Measurements from ENCODE around the gene ZFP36L1. TPM values are rescaled to one million over a fixed set of nuclear protein-coding genes. Genes with fewer than 3 reads are reported as not detected.

ZFP36L1 gene
- total RNA-seq, 4 donors from 2014 or later, result 170 to 564 (median 315) TPM

GRCh38 chr14:68816183-68816942 is 23.5 kb upstream of the ZFP36L1 start:
- Histone ChIP-seq H3K27ac (peak overlapping the region; percentile 99), H3K27me3 (no peaks in the 10 kb centered on the region), H3K4me1 (peaks cover 15 to 29% of the 10 kb centered on the region in 2 donors), H3K4me3 (peak overlapping the region; percentile 25 to 43), H3K36me3 (no peaks in the 10 kb centered on the region), H3K9me3 (no peaks in the 10 kb centered on the region)
- intact Hi-C loops (cut with DNase I; ENCODE audit: low total_unique reads), result loop anchor here (5.0 to 10.0 kb wide), 3 partner anchors 572 to 934 kb away; no protein-coding TSS in a partner anchor
- DNase-seq, result peak; percentile 89 to 90
- TF ChIP-seq POLR2A (IDR thresholded peaks at IDR 0.05), result peak; percentile 36 to 65
- peak; percentile 93 to 99 (median 96) for TF ChIP-seq CTCF (IDR thresholded peaks at IDR 0.05)

- no peaks in the 10 kb centered on the region for H3K27me3 ChIP-seq
- intact Hi-C loops (cut with DNase I; ENCODE audit: low total_unique reads), result loop anchor here (5.0 to 10.0 kb wide), 3 partner anchors 571 to 933 kb away; no protein-coding TSS in a partner anchor
- H3K4me1 ChIP-seq, result peaks cover 15 to 29% of the 10 kb centered on the region in 2 donors
- H3K9me3 ChIP-seq, result no peaks in the 10 kb centered on the region
- no peak for DNase-seq
- H3K36me3 ChIP-seq, result no peaks in the 10 kb centered on the region
- TF ChIP-seq CTCF (IDR thresholded peaks at IDR 0.05) (no peak), POLR2A (IDR thresholded peaks at IDR 0.05) (no peak)
- peak overlapping the region; percentile 99 for H3K27ac ChIP-seq
- H3K4me3 ChIP-seq, result no peak overlapping the region
Observed at GRCh38 chr14:68815298-68816182, 22.7 kb upstream of the ZFP36L1 start.

- H3K4me1 ChIP-seq, result peaks cover 15 to 29% of the 10 kb centered on the region in 2 donors
- intact Hi-C loops (cut with DNase I; ENCODE audit: low total_unique reads), result loop anchor here (5.0 to 10.0 kb wide), 3 partner anchors 570 to 932 kb away; no protein-coding TSS in a partner anchor
- DNase-seq, result peak in 1 of 2 donors; percentile 60
Observed at GRCh38 chr14:68814539-68815297, 21.9 kb upstream of the ZFP36L1 start.

GRCh38 chr14:68814238-68814538 is 21.3 kb upstream of the ZFP36L1 start:
- H3K9me3 ChIP-seq, result no peaks in the 10 kb centered on the region
- TF ChIP-seq POLR2A (IDR thresholded peaks at IDR 0.05) (no peak), CTCF (IDR thresholded peaks at IDR 0.05) (peak in 1 of 4 experiments; percentile 14)
- H3K27me3 ChIP-seq, result no peaks in the 10 kb centered on the region
- peak overlapping the region; percentile 99 for H3K27ac ChIP-seq
- H3K36me3 ChIP-seq, result no peaks in the 10 kb centered on the region
- intact Hi-C loops (cut with DNase I; ENCODE audit: low total_unique reads), result loop anchor here (10.0 kb wide), 1 partner anchor 569 kb away; no protein-coding TSS in a partner anchor
- DNase-seq, result no peak
- peak overlapping the region in 1 of 2 donors; percentile 1 for H3K4me3 ChIP-seq
- peaks cover 15 to 29% of the 10 kb centered on the region in 2 donors for H3K4me1 ChIP-seq

More at GRCh38 chr14:68814539-68815297, 21.9 kb upstream of the ZFP36L1 start:
- Histone ChIP-seq H3K36me3 (no peaks in the 10 kb centered on the region), H3K9me3 (no peaks in the 10 kb centered on the region), H3K27me3 (no peaks in the 10 kb centered on the region), H3K4me3 (peak overlapping the region in 1 of 2 donors; percentile 1), H3K27ac (peak overlapping the region; percentile 99)
- TF ChIP-seq POLR2A (IDR thresholded peaks at IDR 0.05) (no peak), CTCF (IDR thresholded peaks at IDR 0.05) (no peak)
